Measurements from ENCODE around the gene PKD1.

- TF ChIP-seq CTCF (conservative IDR thresholded peaks at IDR 0.05) (no peak), EZH2 (IDR thresholded peaks at IDR 0.05; ENCODE audit: low read depth) (no peak)
These were observed 49.3 kb upstream of the PKD1 start for GRCh38 chr16:2184962-2185361.
